Adrenal gland (tissue), 12 donors: ENCODE data around the gene PTCH2. TPM values are rescaled to one million over a fixed set of nuclear protein-coding genes. Genes with fewer than 3 reads are reported as not detected.
A peak's percentile ranks its signal among the peaks of the same experiment; 100 is the strongest.

Source experiments
- DNase-seq, 7 donors: peaks; one replicate each; pipeline ENCODE4 v3.0.0-alpha.2; 2019 to 2020
- H3K27ac ChIP-seq, 5 donors: fragments of 200-600 bp; sonication (generic) in 4 of 5; 1 replicate in 3 of 5; 2 replicates in 2 of 5; pipeline versions ENCODE4 v1.5.1 to v1.8.0; 2016 to 2020; ENCODE audit warnings: mild to moderate bottlenecking in 1 of 5
- H3K27me3 ChIP-seq: fragments of 200-600 bp; 2 replicates; pipeline ENCODE4 v1.8.0; 2021
- H3K36me3 ChIP-seq, 2 donors: fragments of 200-600 bp; replicated peaks in 1 of 2; 1 replicate in 1 of 2; 2 replicates in 1 of 2; pipeline versions ENCODE4 v1.5.1 to v1.8.0; 2018 to 2022
- H3K4me1 ChIP-seq, 2 donors: fragments of 200-600 bp; replicated peaks in 1 of 2; 1 replicate in 1 of 2; 2 replicates in 1 of 2; pipeline versions ENCODE4 v1.5.1 to v1.8.0; 2018 to 2021
- H3K4me3 ChIP-seq, 4 donors: fragments of 200-600 bp; sonication (generic) in 3 of 4; one replicate each; pipeline ENCODE4 v1.5.1; 2016 to 2018
- H3K9me3 ChIP-seq, 3 donors: fragments of 200-600 bp; sonication (generic) in 1 of 3; replicated peaks in 1 of 3; 1 replicate in 2 of 3; 2 replicates in 1 of 3; pipeline versions ENCODE4 v1.5.1 to v1.8.0; 2016 to 2021
- POLR2A ChIP-seq, 2 donors: fragments of 450-650 bp; IDR thresholded peaks; one replicate each; pipeline ENCODE4 v1.6.1; 2017; ENCODE audit warnings: antibody characterized with exemption in 2 of 2, mild to moderate bottlenecking in 2 of 2, moderate library complexity in 1 of 2
- WGBS, 4 donors: extraction: QIAGEN DNeasy Blood & Tissue Kit in 2 of 4; methylation state at CpG; one replicate each; pipeline versions ENCODE4 v1.1.5 to v1.1.7; 2013 to 2017; 5-methylcytosine and 5-hydroxymethylcytosine counted together
- intact Hi-C, 2 donors: fragments of 100-400 bp; cut with DNase I; formaldehyde crosslinking; loops; one replicate each; pipeline versions ENCODE4 v1.14.1 to v1.15.0; 2022 to 2023
- polyA plus RNA-seq, 3 donors: library from polyadenylated mRNA; stranded (reverse); fragments of 200-250 nt in 2 of 3; fragments of 350-450 nt in 1 of 3; fragmentation: Illumina TruSeq in 1 of 3; extraction: RNeasy Lipid Tissue Mini Kit (QIAGEN cat#74804) in 1 of 3; gene quantifications; one replicate each; pipeline ENCODE4 v1.2.3, GENCODE V29; 2013 to 2014
- total RNA-seq, 9 donors: library from RNA; depleted of rRNA in 4 of 9; stranded (reverse); fragments of >200 nt in 4 of 9; fragments of 120-200 nt in 1 of 9; fragmentation: NEBNext Ultra II Directional in 1 of 9; extraction: Animal tissue kit (Norgen Biotek cat#: 25700) in 1 of 9; gene quantifications; one replicate each; pipeline versions ENCODE4 v1.1.0 to v1.2.4, GENCODE V29; 2013 to 2023
- TF ChIP-seq, protein P1 (sequence below), 6 experiments: fragments of 450-650 bp in 4 of 6; fragments of 200-600 bp in 2 of 6; sonication (generic) in 1 of 6; IDR thresholded peaks; 1 replicate in 5 of 6; 2 replicates in 1 of 6; pipeline versions ENCODE4 v1.5.1 to v1.8.0; 2016 to 2021; ENCODE audit warnings: antibody characterized with exemption in 6 of 6, mild to moderate bottlenecking in 2 of 6, moderate library complexity in 1 of 6
- donor health status: healthy with polysubstance abuse.
- donor health status: Bipolar disorder and iron deficiency.
- donor health status: DM: yes; HTN: yes; CAD: no.
- donor health status: DM: no; HTN: no; CAD: no.
- donor health status: DM: no; HTN: no; CAD: no.
- donor health status: DM: yes; HTN: yes; CAD: no.

The PTCH2 gene
- total and polyA plus RNA-seq, 12 donors, result 0.40 to 7.8 (median 1.8) TPM

- H3K4me3 ChIP-seq, result no peak overlapping the region
- peaks cover 0 to 9% of the 10 kb centered on the region in 2 donors for H3K36me3 ChIP-seq
- peak; percentile 54 to 89 (median 84) for DNase-seq
- 33 to 59% (median 54%) methylated on average over 7 of the region's 7 CpGs for WGBS, 4 donors
- intact Hi-C loops, result no loop called here
- H3K9me3 ChIP-seq, result no peaks in the 10 kb centered on the region
- no peaks in the 10 kb centered on the region for H3K27me3 ChIP-seq
- peak overlapping the region in 4 of 5 donors; percentile 50 to 74 (median 72) for H3K27ac ChIP-seq
- TF ChIP-seq POLR2A (IDR thresholded peaks at IDR 0.05), result peak in 1 of 2 donors; percentile 46
- TF ChIP-seq, protein P1, sequence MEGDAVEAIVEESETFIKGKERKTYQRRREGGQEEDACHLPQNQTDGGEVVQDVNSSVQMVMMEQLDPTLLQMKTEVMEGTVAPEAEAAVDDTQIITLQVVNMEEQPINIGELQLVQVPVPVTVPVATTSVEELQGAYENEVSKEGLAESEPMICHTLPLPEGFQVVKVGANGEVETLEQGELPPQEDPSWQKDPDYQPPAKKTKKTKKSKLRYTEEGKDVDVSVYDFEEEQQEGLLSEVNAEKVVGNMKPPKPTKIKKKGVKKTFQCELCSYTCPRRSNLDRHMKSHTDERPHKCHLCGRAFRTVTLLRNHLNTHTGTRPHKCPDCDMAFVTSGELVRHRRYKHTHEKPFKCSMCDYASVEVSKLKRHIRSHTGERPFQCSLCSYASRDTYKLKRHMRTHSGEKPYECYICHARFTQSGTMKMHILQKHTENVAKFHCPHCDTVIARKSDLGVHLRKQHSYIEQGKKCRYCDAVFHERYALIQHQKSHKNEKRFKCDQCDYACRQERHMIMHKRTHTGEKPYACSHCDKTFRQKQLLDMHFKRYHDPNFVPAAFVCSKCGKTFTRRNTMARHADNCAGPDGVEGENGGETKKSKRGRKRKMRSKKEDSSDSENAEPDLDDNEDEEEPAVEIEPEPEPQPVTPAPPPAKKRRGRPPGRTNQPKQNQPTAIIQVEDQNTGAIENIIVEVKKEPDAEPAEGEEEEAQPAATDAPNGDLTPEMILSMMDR (IDR thresholded peaks at IDR 0.05), result no peak
- peaks cover 17 to 21% of the 10 kb centered on the region in 2 donors for H3K4me1 ChIP-seq
Observed at GRCh38 chr1:44881011-44881632, 38.1 kb upstream of the PTCH2 start.

- WGBS, 4 donors, result 41 to 47% (median 44%) methylated on average over 2 of the region's 2 CpGs
- H3K36me3 ChIP-seq, result peaks cover 0 to 14% of the 10 kb centered on the region in 2 donors
- DNase-seq, result no peak
- peak overlapping the region in 2 of 5 donors; percentile 6 to 10 for H3K27ac ChIP-seq
- intact Hi-C loops, result no loop called here
- H3K27me3 ChIP-seq, result no peaks in the 10 kb centered on the region
- peaks cover 13% of the 10 kb centered on the region in 2 donors for H3K4me1 ChIP-seq
- H3K4me3 ChIP-seq, result no peak overlapping the region
- TF ChIP-seq POLR2A (IDR thresholded peaks at IDR 0.05), result no peak
- TF ChIP-seq, protein P1 (IDR thresholded peaks at IDR 0.05), result no peak
- no peaks in the 10 kb centered on the region for H3K9me3 ChIP-seq
Observed at GRCh38 chr1:44874155-44874554, 31.1 kb upstream of the PTCH2 start.

DNA sequence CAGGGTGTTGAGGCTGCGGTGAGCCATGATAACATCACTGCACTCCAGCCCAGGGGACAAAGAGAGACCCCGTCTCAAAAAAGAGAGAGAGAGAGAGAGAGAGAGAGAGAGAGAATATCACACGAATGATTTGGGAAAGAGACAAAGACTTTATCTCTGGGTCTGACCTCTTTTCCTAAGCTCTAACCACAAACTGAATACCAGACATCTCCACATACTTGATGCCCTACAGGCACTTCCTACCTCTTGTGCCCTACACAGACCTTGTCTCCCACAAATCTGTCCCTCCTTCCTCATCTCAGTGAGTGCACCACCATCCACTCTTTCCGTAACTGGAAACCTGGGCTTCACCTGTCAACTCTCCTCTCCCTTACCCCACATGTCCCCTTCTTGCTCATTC lies 27.0 kb upstream of the PTCH2 start:
- Histone ChIP-seq H3K4me1 (peaks cover 8 to 10% of the 10 kb centered on the region in 2 donors), H3K4me3 (no peak overlapping the region), H3K27me3 (no peaks in the 10 kb centered on the region), H3K9me3 (no peaks in the 10 kb centered on the region), H3K27ac (no peak overlapping the region), H3K36me3 (peaks cover 0 to 10% of the 10 kb centered on the region in 2 donors)
- no peak for TF ChIP-seq POLR2A (IDR thresholded peaks at IDR 0.05)
- TF ChIP-seq, protein P1 (IDR thresholded peaks at IDR 0.05), result no peak
- intact Hi-C loops, result no loop called here
- WGBS, 4 donors, result 86 to 100% (median 93%) methylated on average over 4 of the region's 4 CpGs
- no peak for DNase-seq

GRCh38 chr1:44867801-44868200 lies 24.7 kb upstream of the PTCH2 start:
- WGBS, 4 donors, result 86 to 97% (median 94%) methylated on average over 10 of the region's 10 CpGs
- peaks cover 0 to 10% of the 10 kb centered on the region in 2 donors for H3K36me3 ChIP-seq
- intact Hi-C loops, result no loop called here

More at GRCh38 chr1:44867801-44868200, 24.7 kb upstream of the PTCH2 start:
- no peak overlapping the region for H3K27ac ChIP-seq
- no peak overlapping the region for H3K4me3 ChIP-seq
- no peak for TF ChIP-seq POLR2A (IDR thresholded peaks at IDR 0.05)
- TF ChIP-seq, protein P1 (IDR thresholded peaks at IDR 0.05), result no peak
- no peaks in the 10 kb centered on the region for H3K4me1 ChIP-seq
- no peaks in the 10 kb centered on the region for H3K27me3 ChIP-seq
- no peaks in the 10 kb centered on the region for H3K9me3 ChIP-seq
- no peak for DNase-seq
